Measurements from ENCODE around the gene PTPRF.

- TF ChIP-seq, protein P1, sequence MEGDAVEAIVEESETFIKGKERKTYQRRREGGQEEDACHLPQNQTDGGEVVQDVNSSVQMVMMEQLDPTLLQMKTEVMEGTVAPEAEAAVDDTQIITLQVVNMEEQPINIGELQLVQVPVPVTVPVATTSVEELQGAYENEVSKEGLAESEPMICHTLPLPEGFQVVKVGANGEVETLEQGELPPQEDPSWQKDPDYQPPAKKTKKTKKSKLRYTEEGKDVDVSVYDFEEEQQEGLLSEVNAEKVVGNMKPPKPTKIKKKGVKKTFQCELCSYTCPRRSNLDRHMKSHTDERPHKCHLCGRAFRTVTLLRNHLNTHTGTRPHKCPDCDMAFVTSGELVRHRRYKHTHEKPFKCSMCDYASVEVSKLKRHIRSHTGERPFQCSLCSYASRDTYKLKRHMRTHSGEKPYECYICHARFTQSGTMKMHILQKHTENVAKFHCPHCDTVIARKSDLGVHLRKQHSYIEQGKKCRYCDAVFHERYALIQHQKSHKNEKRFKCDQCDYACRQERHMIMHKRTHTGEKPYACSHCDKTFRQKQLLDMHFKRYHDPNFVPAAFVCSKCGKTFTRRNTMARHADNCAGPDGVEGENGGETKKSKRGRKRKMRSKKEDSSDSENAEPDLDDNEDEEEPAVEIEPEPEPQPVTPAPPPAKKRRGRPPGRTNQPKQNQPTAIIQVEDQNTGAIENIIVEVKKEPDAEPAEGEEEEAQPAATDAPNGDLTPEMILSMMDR (IDR thresholded peaks at IDR 0.05): no peak
- no peak for TF ChIP-seq POLR2A (IDR thresholded peaks at IDR 0.05)
Measured at GRCh38 chr1:43527111-43527878, 3.4 kb upstream of the PTPRF start.
